Panc1 (cell line): ENCODE data around the gene LY6G6C. TPM values are rescaled to one million over a fixed set of nuclear protein-coding genes. Genes with fewer than 3 reads are reported as not detected.
A peak's percentile ranks its signal among the peaks of the same experiment; 100 is the strongest.

Source experiments
- ATAC-seq: fragments of 200-7000 bp; cut with Tn5 transposase; 2 replicates; pipeline ENCODE4 v1.9.1; 2020; ENCODE audit warnings: mild to moderate bottlenecking, moderate library complexity
- BruUV-seq: library from RNA; stranded (reverse); fragments of 400-500 nt; replicated peaks from 2 replicates; lab custom pipeline; 2021; lab: Mats Ljungman, UMichigan
- CTCF ChIA-PET: fragments of 300-600 bp; sonication (Branson Sonifier 250); formaldehyde crosslinking; loops from one replicate; lab custom pipeline; 2022; ENCODE audit warnings: antibody characterized with exemption; lab: Charles Lee
- POLR2A ChIA-PET: fragments of 300-600 bp; sonication (Branson Sonifier 250); formaldehyde crosslinking; loops from one replicate; lab custom pipeline; 2022; ENCODE audit warnings: antibody characterized with exemption; lab: Charles Lee
- DNase-seq: peaks from one replicate; pipeline ENCODE4 v3.0.0-alpha.2; 2010; ENCODE audit warnings: low read depth, low spot score
- H3K27ac ChIP-seq: 2 replicates; pipeline ENCODE4 v1.5.1; 2011; ENCODE audit warnings: mild to moderate bottlenecking, low read length, inconsistent platforms
- H3K27me3 ChIP-seq: fragments of 200-500 bp; sonication (Bioruptor generic); 2 replicates; pipeline ENCODE4 v1.6.0; 2014; ENCODE audit warnings: low read length, inconsistent platforms; ENCODE audit not compliant: control insufficient read depth, insufficient read depth
- H3K36me3 ChIP-seq: fragments of 200-500 bp; sonication (Bioruptor generic); 2 replicates; pipeline ENCODE4 v1.5.1; 2014; ENCODE audit warnings: inconsistent platforms, mild to moderate bottlenecking, low read length, moderate library complexity; ENCODE audit not compliant: control insufficient read depth, insufficient read depth
- H3K4me1 ChIP-seq: 2 replicates; pipeline ENCODE4 v1.5.1; 2011; ENCODE audit warnings: inconsistent platforms, mild to moderate bottlenecking, low read length, moderate library complexity; ENCODE audit not compliant: control insufficient read depth, insufficient read depth
- H3K4me3 ChIP-seq, 2 experiments: 2 replicates each; pipeline ENCODE4 v1.5.1; 2011 to 2012; ENCODE audit warnings: low read depth in 2 of 2, low read length in 2 of 2, mild to moderate bottlenecking in 2 of 2, inconsistent platforms in 1 of 2, moderate library complexity in 1 of 2
- H3K9me3 ChIP-seq: fragments of 200-500 bp; sonication (Bioruptor generic); 2 replicates; pipeline ENCODE4 v1.5.1; 2014; ENCODE audit warnings: low read depth, mild to moderate bottlenecking, inconsistent platforms, low read length, moderate library complexity; ENCODE audit not compliant: control insufficient read depth, insufficient read depth
- CTCF ChIP-seq: fragments of 450-650 bp; IDR thresholded peaks from 2 replicates; pipeline ENCODE4 v1.5.1; 2017; ENCODE audit warnings: mild to moderate bottlenecking
- POLR2AphosphoS5 ChIP-seq: IDR thresholded peaks from 2 replicates; pipeline ENCODE4 v1.6.1; 2012; ENCODE audit warnings: mild to moderate bottlenecking, low read depth, low read length, moderate library complexity
- REST ChIP-seq, 2 experiments: IDR thresholded peaks; 2 replicates each; pipeline ENCODE4 v1.6.1; 2011 to 2012; ENCODE audit warnings: low read depth in 2 of 2, control low read depth in 1 of 2, low read length in 1 of 2, mild to moderate bottlenecking in 1 of 2, moderate library complexity in 1 of 2; ENCODE audit not compliant: insufficient read depth in 1 of 2
- SIN3A ChIP-seq: IDR thresholded peaks from 2 replicates; pipeline ENCODE4 v1.6.1; 2012; ENCODE audit warnings: low read depth, mild to moderate bottlenecking, low read length, moderate library complexity, borderline replicate concordance; ENCODE audit not compliant: insufficient read depth
- TCF7L2 ChIP-seq: IDR thresholded peaks from 2 replicates; pipeline ENCODE4 v1.6.1; 2011; ENCODE audit warnings: mild to moderate bottlenecking, low read depth, low read length, inconsistent platforms
- in situ Hi-C: cut with HindIII; loops from 2 replicates; pipeline ENCODE4 v1.10.0; 2016; ENCODE audit warnings: low sequenced_read_pairs, low pct_unique_long_range_greater_than_20kb
- intact Hi-C: fragments of 100-400 bp; cut with micrococcal nuclease; formaldehyde crosslinking; loops from one replicate; pipeline ENCODE4 v1.10.0; 2022; ENCODE audit not compliant: unreplicated experiment
- total RNA-seq: library from RNA; stranded (reverse); gene quantifications from one replicate; pipeline ENCODE4 v1.2.1, GENCODE V29; 2021; ENCODE audit not compliant: unreplicated experiment

LY6G6C gene
- total RNA-seq, 1 experiment from 2014 or later: 0.23 TPM

GRCh38 chr6:31734247-31734820 lies 12.8 kb upstream of the LY6G6C start:
- in situ Hi-C loops (no loop called here), intact Hi-C loops (loop anchor here (10.0 kb wide), 1 partner anchor 100 kb away; no protein-coding TSS in a partner anchor)
- no peak for ATAC-seq
- peak overlapping the region; percentile 99 to 100 for H3K4me3 ChIP-seq
- H3K4me1 ChIP-seq: peaks cover 63% of the 10 kb centered on the region
- DNase-seq: no peak
- H3K36me3 ChIP-seq: peaks cover 22% of the 10 kb centered on the region
- no TSS peak for BruUV-seq
- CTCF ChIA-PET: no interaction called here
- POLR2A ChIA-PET: no interaction called here
- no peaks in the 10 kb centered on the region for H3K27me3 ChIP-seq
- no peaks in the 10 kb centered on the region for H3K9me3 ChIP-seq
- TF ChIP-seq POLR2AphosphoS5 (no peak), SIN3A (no peak), REST (IDR thresholded peaks at IDR 0.05; ENCODE audit: insufficient read depth in 1 of 2, low read depth in 2 of 2, low read length in 1 of 2) (no peak), TCF7L2 (no peak), CTCF (no peak)
- H3K27ac ChIP-seq: peak overlapping the region; percentile 100

GRCh38 chr6:31733734-31734133 lies 12.2 kb upstream of the LY6G6C start:
- H3K9me3 ChIP-seq: no peaks in the 10 kb centered on the region
- CTCF ChIA-PET: no interaction called here

More at GRCh38 chr6:31733734-31734133, 12.2 kb upstream of the LY6G6C start:
- intact Hi-C loops (loop anchor here (10.0 kb wide), 1 partner anchor 101 kb away; no protein-coding TSS in a partner anchor), in situ Hi-C loops (no loop called here)
- no peak for DNase-seq
- peaks cover 22% of the 10 kb centered on the region for H3K36me3 ChIP-seq
- POLR2A ChIA-PET: interaction anchor here (0.7 kb wide), 1 partner anchor 15 kb away, joined by 3 read pairs; no protein-coding TSS in a partner anchor
- no TSS peak for BruUV-seq
- H3K4me3 ChIP-seq: peak overlapping the region in 1 of 2 experiments; percentile 99; a peak in 3 of 4 replicates
- no peak for ATAC-seq
- peak overlapping the region; percentile 68 for H3K27ac ChIP-seq
- no peaks in the 10 kb centered on the region for H3K27me3 ChIP-seq
- H3K4me1 ChIP-seq: peaks cover 58% of the 10 kb centered on the region
- TF ChIP-seq SIN3A (no peak), CTCF (no peak), TCF7L2 (no peak), REST (IDR thresholded peaks at IDR 0.05; ENCODE audit: insufficient read depth in 1 of 2, low read depth in 2 of 2, low read length in 1 of 2) (no peak), POLR2AphosphoS5 (no peak)
